GM21723 (cell line): Measurements from ENCODE around the gene CACNB2.

Experiments
- ATAC-seq: cut with Tn5 transposase; IDR thresholded peaks from one replicate; pipeline ENCODE4 v1.9.1; 2021; ENCODE audit warnings: mild to moderate bottlenecking, moderate library complexity; ENCODE audit not compliant: unreplicated experiment

Gene CACNB2

GRCh38 chr10:18328941-18329340, 188.7 kb downstream of the CACNB2 start:
- no peak for ATAC-seq

- no peak for ATAC-seq
Observed at GRCh38 chr10:18332048-18332447, 191.8 kb downstream of the CACNB2 start.

- ATAC-seq = no peak
Observed at GRCh38 chr10:18332484-18332883, 192.3 kb downstream of the CACNB2 start.

GRCh38 chr10:18333621-18334020, 193.4 kb downstream of the CACNB2 start:
- no peak for ATAC-seq

GRCh38 chr10:18334116-18334867, 194.1 kb downstream of the CACNB2 start:
- ATAC-seq = no peak

GRCh38 chr10:18340496-18341051, 200.3 kb downstream of the CACNB2 start:
- ATAC-seq = no peak

GRCh38 chr10:18341055-18341454, 200.8 kb downstream of the CACNB2 start:
- ATAC-seq = no peak

GRCh38 chr10:18343573-18343972, 203.3 kb downstream of the CACNB2 start:
- ATAC-seq = no peak

GRCh38 chr10:18345308-18345707, 205.1 kb downstream of the CACNB2 start:
- ATAC-seq = no peak

- no peak for ATAC-seq
Observed at GRCh38 chr10:18350340-18350739, 210.1 kb downstream of the CACNB2 start.

- no peak for ATAC-seq
Observed at GRCh38 chr10:18351421-18351820, 211.2 kb downstream of the CACNB2 start.

- no peak for ATAC-seq
Observed at GRCh38 chr10:18352175-18352574, 212.0 kb downstream of the CACNB2 start.

GRCh38 chr10:18359812-18360211, 219.6 kb downstream of the CACNB2 start:
- ATAC-seq = no peak

- no peak for ATAC-seq
Observed at GRCh38 chr10:18362892-18363291, 222.7 kb downstream of the CACNB2 start.

- ATAC-seq = no peak
Observed at GRCh38 chr10:18364987-18365775, 225.0 kb downstream of the CACNB2 start.

GRCh38 chr10:18367840-18368239, 227.6 kb downstream of the CACNB2 start:
- no peak for ATAC-seq

GRCh38 chr10:18368273-18368672, 228.0 kb downstream of the CACNB2 start:
- ATAC-seq = no peak

- no peak for ATAC-seq
Observed at GRCh38 chr10:18368682-18369081, 228.5 kb downstream of the CACNB2 start.

GRCh38 chr10:18369859-18370473, 229.7 kb downstream of the CACNB2 start:
- ATAC-seq = no peak

GRCh38 chr10:18376650-18377049, 236.4 kb downstream of the CACNB2 start:
- ATAC-seq = no peak

- no peak for ATAC-seq
Observed at GRCh38 chr10:18377898-18378297, 237.7 kb downstream of the CACNB2 start.
